Fibroblast of lung (primary cell): Measurements from ENCODE around the gene RHBDF2. TPM values are rescaled to one million over a fixed set of nuclear protein-coding genes. Genes with fewer than 3 reads are reported as not detected.
A peak's percentile ranks its signal among the peaks of the same experiment; 100 is the strongest.

Source experiments
- DNase-seq, 2 donors: peaks; one replicate each; pipeline versions ENCODE4 v3.0.0 to v3.0.0-alpha.2; 2010; ENCODE audit warnings: low read depth in 2 of 2
- H2AFZ ChIP-seq: 2 replicates; pipeline ENCODE4 v1.5.1; 2012; ENCODE audit warnings: low read length, control low read depth, inconsistent platforms
- H3K27ac ChIP-seq: 2 replicates; pipeline ENCODE4 v1.5.1; 2011; ENCODE audit warnings: low read length, control low read depth; ENCODE audit not compliant: insufficient read depth
- H3K27me3 ChIP-seq: 2 replicates; pipeline ENCODE4 v1.5.1; 2011; ENCODE audit warnings: mild to moderate bottlenecking, low read length; ENCODE audit not compliant: control insufficient read depth, insufficient read depth
- H3K36me3 ChIP-seq: 2 replicates; pipeline ENCODE4 v1.5.1; 2011; ENCODE audit warnings: low read length; ENCODE audit not compliant: control insufficient read depth, insufficient read depth
- H3K4me1 ChIP-seq: 2 replicates; pipeline ENCODE4 v1.5.1; 2011; ENCODE audit warnings: low read length; ENCODE audit not compliant: control insufficient read depth, insufficient read depth; ENCODE audit errors: extremely low read depth
- H3K4me2 ChIP-seq: 2 replicates; pipeline ENCODE4 v1.5.1; 2011; ENCODE audit warnings: low read length, control low read depth; ENCODE audit not compliant: insufficient read depth; ENCODE audit errors: extremely low read depth
- H3K4me3 ChIP-seq, 4 experiments: fragments of 200-600 bp in 1 of 4; sonication (generic) in 1 of 4; replicated peaks in 1 of 4; 2 replicates each; pipeline ENCODE4 v1.5.1; 2011 to 2016; ENCODE audit warnings: low read length in 4 of 4, low read depth in 3 of 4, mild to moderate bottlenecking in 3 of 4, control low read depth in 2 of 4, inconsistent platforms in 1 of 4, mixed read lengths in 1 of 4; ENCODE audit not compliant: insufficient read depth in 1 of 4; ENCODE audit errors: control extremely low read depth in 1 of 4
- H3K79me2 ChIP-seq: 2 replicates; pipeline ENCODE4 v1.5.1; 2012; ENCODE audit warnings: mild to moderate bottlenecking, low read length, inconsistent platforms; ENCODE audit not compliant: control insufficient read depth, insufficient read depth
- H3K9ac ChIP-seq: 2 replicates; pipeline ENCODE4 v1.5.1; 2011; ENCODE audit warnings: mild to moderate bottlenecking, low read length, control low read depth; ENCODE audit not compliant: insufficient read depth
- H3K9me3 ChIP-seq: 2 replicates; pipeline ENCODE4 v1.5.1; 2012; ENCODE audit warnings: low read depth, low read length; ENCODE audit not compliant: control insufficient read depth, insufficient read depth
- H4K20me1 ChIP-seq: 2 replicates; pipeline ENCODE4 v1.5.1; 2011; ENCODE audit warnings: low read length; ENCODE audit not compliant: control insufficient read depth, insufficient read depth; ENCODE audit errors: extremely low read depth
- EZH2 ChIP-seq: IDR thresholded peaks from 2 replicates; pipeline ENCODE4 v1.5.1; 2012; ENCODE audit warnings: low read length, control low read depth, mild to moderate bottlenecking; ENCODE audit errors: missing control alignments
- polyA plus RNA-seq, 2 donors: library from polyadenylated mRNA; depleted of rRNA in 1 of 2; stranded (reverse) in 1 of 2; unstranded in 1 of 2; fragments of >200 nt; gene quantifications; 2 replicates each; pipeline ENCODE4 v1.2.1, GENCODE V29; 2011 to 2012; ENCODE audit warnings: missing spikeins in 1 of 2
- total RNA-seq: library from RNA; depleted of rRNA; stranded (reverse); fragments of >200 nt; gene quantifications from 2 replicates; pipeline ENCODE4 v1.2.1, GENCODE V29; 2014
- TF ChIP-seq, protein P1 (sequence below), 2 donors: IDR thresholded peaks in 1 of 2; conservative IDR thresholded peaks in 1 of 2; 1 replicate in 1 of 2; 2 replicates in 1 of 2; pipeline ENCODE4 v1.5.1; 2011 to 2012; ENCODE audit warnings: low read length in 2 of 2, control low read depth in 1 of 2, inconsistent platforms in 1 of 2, low read depth in 1 of 2, mild to moderate bottlenecking in 1 of 2

Gene RHBDF2
- total and polyA plus RNA-seq, 2 donors (not counting 1 experiment from before 2014, with no cell fraction given), result 0.94 to 5.1 TPM

- Histone ChIP-seq H3K79me2 (peaks cover 31% of the 10 kb centered on the region), H3K27me3 (no peaks in the 10 kb centered on the region), H3K4me1 (peaks cover 20% of the 10 kb centered on the region), H3K9ac (no peak overlapping the region), H3K36me3 (no peaks in the 10 kb centered on the region), H3K4me2 (peak overlapping the region; percentile 74), H3K9me3 (no peaks in the 10 kb centered on the region), H4K20me1 (no peaks in the 10 kb centered on the region), H2AFZ (no peak overlapping the region), H3K4me3 (peak overlapping the region; percentile 73 to 88 (median 80)), H3K27ac (no peak overlapping the region)
- DNase-seq, result no peak
- no peak for TF ChIP-seq EZH2
- TF ChIP-seq, protein P1, sequence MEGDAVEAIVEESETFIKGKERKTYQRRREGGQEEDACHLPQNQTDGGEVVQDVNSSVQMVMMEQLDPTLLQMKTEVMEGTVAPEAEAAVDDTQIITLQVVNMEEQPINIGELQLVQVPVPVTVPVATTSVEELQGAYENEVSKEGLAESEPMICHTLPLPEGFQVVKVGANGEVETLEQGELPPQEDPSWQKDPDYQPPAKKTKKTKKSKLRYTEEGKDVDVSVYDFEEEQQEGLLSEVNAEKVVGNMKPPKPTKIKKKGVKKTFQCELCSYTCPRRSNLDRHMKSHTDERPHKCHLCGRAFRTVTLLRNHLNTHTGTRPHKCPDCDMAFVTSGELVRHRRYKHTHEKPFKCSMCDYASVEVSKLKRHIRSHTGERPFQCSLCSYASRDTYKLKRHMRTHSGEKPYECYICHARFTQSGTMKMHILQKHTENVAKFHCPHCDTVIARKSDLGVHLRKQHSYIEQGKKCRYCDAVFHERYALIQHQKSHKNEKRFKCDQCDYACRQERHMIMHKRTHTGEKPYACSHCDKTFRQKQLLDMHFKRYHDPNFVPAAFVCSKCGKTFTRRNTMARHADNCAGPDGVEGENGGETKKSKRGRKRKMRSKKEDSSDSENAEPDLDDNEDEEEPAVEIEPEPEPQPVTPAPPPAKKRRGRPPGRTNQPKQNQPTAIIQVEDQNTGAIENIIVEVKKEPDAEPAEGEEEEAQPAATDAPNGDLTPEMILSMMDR (conservative IDR thresholded peaks at IDR 0.05 in 1 of 2, IDR thresholded peaks at IDR 0.05 in 1 of 2; ENCODE audit: low read depth in 1 of 2, low read length in 2 of 2), result no peak
Observed at GRCh38 chr17:76451506-76451905, 49.7 kb downstream of the RHBDF2 start.

GRCh38 chr17:76449126-76449525, 52.1 kb downstream of the RHBDF2 start:
- H2AFZ ChIP-seq, result no peak overlapping the region
- no peaks in the 10 kb centered on the region for H3K36me3 ChIP-seq
- no peak overlapping the region for H3K9ac ChIP-seq
- no peaks in the 10 kb centered on the region for H3K9me3 ChIP-seq
- H3K27ac ChIP-seq, result no peak overlapping the region
- peak in 1 of 2 donors; percentile 26 for DNase-seq
- H3K4me3 ChIP-seq, result no peak overlapping the region
- no peaks in the 10 kb centered on the region for H4K20me1 ChIP-seq
- TF ChIP-seq, protein P1 (conservative IDR thresholded peaks at IDR 0.05 in 1 of 2, IDR thresholded peaks at IDR 0.05 in 1 of 2; ENCODE audit: low read depth in 1 of 2, low read length in 2 of 2), result no peak
- TF ChIP-seq EZH2, result no peak
- peaks cover 48% of the 10 kb centered on the region for H3K79me2 ChIP-seq
- peaks cover 35% of the 10 kb centered on the region for H3K4me1 ChIP-seq
- H3K4me2 ChIP-seq, result no peak overlapping the region
- H3K27me3 ChIP-seq, result no peaks in the 10 kb centered on the region

DNA sequence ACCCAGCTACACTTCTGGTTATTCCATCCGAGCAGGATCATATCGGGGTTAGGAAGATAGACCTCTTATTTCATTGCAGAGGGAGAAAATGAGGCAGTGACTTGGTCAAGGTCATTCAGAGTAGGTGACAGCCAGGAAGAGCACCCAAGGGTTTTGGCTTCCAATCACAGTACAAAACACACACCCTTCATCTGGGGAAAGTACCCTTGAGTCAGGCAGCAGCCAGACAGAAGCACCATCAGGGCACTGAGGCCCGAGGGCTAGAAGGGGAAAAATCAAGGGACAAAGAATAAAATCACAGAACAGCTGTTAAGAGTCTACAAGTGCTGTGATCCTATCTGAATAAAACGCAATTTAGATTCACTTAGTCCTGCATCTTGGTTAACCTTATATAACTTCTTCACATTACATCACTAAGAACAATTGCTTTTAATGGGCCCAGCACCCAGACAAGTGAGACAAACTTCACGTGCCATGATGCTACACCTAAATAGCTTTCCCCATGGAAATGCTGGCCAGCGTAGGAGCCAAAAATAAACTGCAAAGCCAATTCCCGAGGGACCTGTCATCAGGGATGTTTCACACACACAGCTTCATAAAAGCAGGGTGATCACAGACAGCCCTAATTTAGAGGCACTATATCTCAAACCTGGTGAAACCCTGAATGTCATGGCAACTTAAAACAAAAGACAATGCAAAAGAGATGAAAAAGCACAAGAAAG, 53.1 kb downstream of the RHBDF2 start:
- Histone ChIP-seq H3K36me3 (no peaks in the 10 kb centered on the region), H3K27ac (no peak overlapping the region), H3K9ac (no peak overlapping the region), H3K4me2 (no peak overlapping the region), H3K9me3 (no peaks in the 10 kb centered on the region), H2AFZ (no peak overlapping the region), H3K4me1 (peaks cover 35% of the 10 kb centered on the region), H3K4me3 (no peak overlapping the region), H4K20me1 (no peaks in the 10 kb centered on the region), H3K27me3 (no peaks in the 10 kb centered on the region), H3K79me2 (peaks cover 52% of the 10 kb centered on the region)
- no peak for TF ChIP-seq EZH2
- TF ChIP-seq, protein P1 (conservative IDR thresholded peaks at IDR 0.05 in 1 of 2, IDR thresholded peaks at IDR 0.05 in 1 of 2; ENCODE audit: low read depth in 1 of 2, low read length in 2 of 2), result no peak
- DNase-seq, result peak in 1 of 2 donors; percentile 42
